GM12878 (cell line): ENCODE data around the gene PSME3IP1. TPM values are rescaled to one million over a fixed set of nuclear protein-coding genes. Genes with fewer than 3 reads are reported as not detected.

Experiments
- ATAC-seq: fragments of 200-7000 bp; cut with Tn5 transposase; 3 replicates; pipeline ENCODE4 v1.9.1; 2020; ENCODE audit warnings: mild to moderate bottlenecking, moderate library complexity
- BruUV-seq: library from RNA; stranded (reverse); fragments of 400-500 nt; replicated peaks from 2 replicates; lab custom pipeline; 2021; lab: Mats Ljungman, UMichigan
- CTCF ChIA-PET: fragments of 300-600 bp; sonication (Branson Sonifier 250); formaldehyde crosslinking; extraction: SDS; loops from one replicate; lab custom pipeline; 2021; ENCODE audit warnings: inconsistent platforms; lab: Yijun Ruan, JAX
- POLR2A ChIA-PET: fragments of 350-600 bp; formaldehyde crosslinking; extraction: SDS; loops from one replicate; lab custom pipeline; 2021; ENCODE audit warnings: inconsistent platforms; lab: Charles Lee
- RAD21 ChIA-PET: fragments of 300-600 bp; sonication (Branson Sonifier 250); formaldehyde crosslinking; loops from one replicate; lab custom pipeline; 2023; ENCODE audit warnings: antibody characterized with exemption; ENCODE audit not compliant: unreplicated experiment; lab: Charles Lee
- SMC1A ChIA-PET: fragments of 300-600 bp; sonication (Branson Sonifier 250); formaldehyde crosslinking; loops from one replicate; lab custom pipeline; 2023; ENCODE audit not compliant: unreplicated experiment, uncharacterized antibody; lab: Charles Lee
- DNase-seq: peaks from one replicate; pipeline ENCODE4 v3.0.0-alpha.2; 2011; ENCODE audit warnings: low read depth, low spot score
- FAIRE-seq: peaks from 3 replicates; lab custom pipeline; 2011; peaks lifted over from hg19 to GRCh38; lab: Jason Lieb, UNC
- H2AFZ ChIP-seq: 2 replicates; pipeline ENCODE4 v1.6.0; 2011; ENCODE audit warnings: low read depth, low read length, control low read depth; ENCODE audit not compliant: control insufficient read depth
- H3K27ac ChIP-seq: 2 replicates; pipeline ENCODE4 v1.5.1; 2011; ENCODE audit warnings: control low read depth; ENCODE audit not compliant: control insufficient read depth, insufficient read depth
- H3K27me3 ChIP-seq, 2 experiments: replicated peaks in 1 of 2; 2 replicates each; pipeline versions ENCODE4 v1.6.0 to v1.6.1; 2011; ENCODE audit warnings: low read length in 1 of 2; ENCODE audit not compliant: control insufficient read depth in 2 of 2, insufficient read depth in 2 of 2
- H3K36me3 ChIP-seq, 2 experiments: 2 replicates each; pipeline ENCODE4 v1.5.1; 2011; ENCODE audit warnings: low read length in 1 of 2; ENCODE audit not compliant: control insufficient read depth in 2 of 2, insufficient read depth in 2 of 2
- H3K4me1 ChIP-seq: 2 replicates; pipeline ENCODE4 v1.6.1; 2011; ENCODE audit warnings: mild to moderate bottlenecking, low read length, moderate library complexity, mixed read lengths; ENCODE audit not compliant: control insufficient read depth, insufficient read depth
- H3K4me2 ChIP-seq: 2 replicates; pipeline ENCODE4 v1.6.0; 2011; ENCODE audit warnings: control low read depth; ENCODE audit not compliant: control insufficient read depth, insufficient read depth
- H3K4me3 ChIP-seq: fragments of 200-600 bp; sonication (generic); 2 replicates; pipeline ENCODE4 v1.5.1; 2016
- H3K79me2 ChIP-seq: 2 replicates; pipeline ENCODE4 v1.6.0; 2011; ENCODE audit warnings: low read length; ENCODE audit not compliant: control insufficient read depth, insufficient read depth
- H3K9ac ChIP-seq: 2 replicates; pipeline ENCODE4 v1.8.0; 2011; ENCODE audit warnings: low read length, control low read depth, mixed read lengths; ENCODE audit not compliant: control insufficient read depth, insufficient read depth
- H3K9me3 ChIP-seq: replicated peaks from 3 replicates; pipeline ENCODE4 v1.5.1; 2011; ENCODE audit warnings: mild to moderate bottlenecking, low read length; ENCODE audit not compliant: control insufficient read depth, insufficient read depth
- H4K20me1 ChIP-seq: 2 replicates; pipeline ENCODE4 v1.6.0; 2011; ENCODE audit not compliant: control insufficient read depth, insufficient read depth
- BCL3 ChIP-seq: IDR thresholded peaks from 2 replicates; pipeline ENCODE4 v1.6.1; 2011; ENCODE audit warnings: borderline replicate concordance, low read depth, mild to moderate bottlenecking, moderate library complexity, low read length; ENCODE audit not compliant: insufficient read depth, poor library complexity, severe bottlenecking
- EZH2 ChIP-seq: IDR thresholded peaks from 2 replicates; pipeline ENCODE4 v1.6.1; 2012; ENCODE audit warnings: low read depth, mild to moderate bottlenecking, control low read depth, inconsistent platforms, low read length, borderline replicate concordance; ENCODE audit not compliant: control insufficient read depth
- GABPA ChIP-seq: IDR thresholded peaks from 2 replicates; pipeline ENCODE4 v1.6.1; 2014; ENCODE audit warnings: antibody characterized with exemption, low read depth, mild to moderate bottlenecking, inconsistent platforms
- JUNB ChIP-seq: IDR thresholded peaks from 2 replicates; pipeline ENCODE4 v1.6.1; 2016; ENCODE audit warnings: antibody characterized with exemption, mild to moderate bottlenecking
- NFIC ChIP-seq: IDR thresholded peaks from 2 replicates; pipeline ENCODE4 v1.6.1; 2012; ENCODE audit warnings: low read depth, mild to moderate bottlenecking, inconsistent platforms, low read length, moderate library complexity
- NRF1 ChIP-seq: conservative IDR thresholded peaks from 2 replicates; pipeline ENCODE4 v1.6.1; 2011; ENCODE audit warnings: mild to moderate bottlenecking, low read depth, low read length, improper control_type of control experiment
- RAD21 ChIP-seq: IDR thresholded peaks from 2 replicates; pipeline ENCODE4 v1.6.1; 2011; ENCODE audit warnings: mild to moderate bottlenecking, low read depth, low read length, moderate library complexity; ENCODE audit not compliant: insufficient read depth
- RELA ChIP-seq: fragments of 450-650 bp; IDR thresholded peaks from 2 replicates; pipeline ENCODE4 v1.8.0; 2014; ENCODE audit warnings: borderline replicate concordance; ENCODE audit not compliant: partially characterized antibody
- SIX5 ChIP-seq: IDR thresholded peaks from 2 replicates; pipeline ENCODE4 v1.6.1; 2011; ENCODE audit warnings: mild to moderate bottlenecking, low read depth, low read length, moderate library complexity; ENCODE audit not compliant: severe bottlenecking
- WGBS: methylation state at CpG from one replicate; pipeline ENCODE4 v1.1.6; 2016; ENCODE audit warnings: low lambda C conversion rate; ENCODE audit not compliant: insufficient replicate concordance, insufficient coverage; ENCODE audit errors: missing lambda C conversion rate; 5-methylcytosine and 5-hydroxymethylcytosine counted together
- in situ Hi-C: fragments of 300-500 bp; cut with MboI; formaldehyde crosslinking; loops from 9 replicates; pipeline ENCODE4 v1.14.3; 2018; ENCODE audit warnings: mixed read lengths
- intact Hi-C: fragments of 100-400 bp; cut with micrococcal nuclease; formaldehyde crosslinking; loops from one replicate; pipeline ENCODE4 v1.14.2; 2022; ENCODE audit not compliant: unreplicated experiment
- polyA plus RNA-seq, 11 experiments: library from polyadenylated mRNA; depleted of rRNA in 4 of 11; unstranded in 6 of 11; stranded (reverse) in 5 of 11; fragments of >200 nt; fragmentation: Nextera tagmentation in 4 of 11; fragmentation: Illumina TruSeq in 1 of 11; extraction: Ambion mirVana in 4 of 11; extraction: Trizol in 1 of 11; gene quantifications; 1 replicate in 1 of 11; 2 replicates in 10 of 11; pipeline versions ENCODE4 v1.2.1 to v1.2.3, GENCODE V29; 2011 to 2016; ENCODE audit warnings: inconsistent platforms in 2 of 11, missing spikeins in 2 of 11, low read depth in 1 of 11
- total RNA-seq, 4 experiments: library from RNA; depleted of rRNA in 3 of 4; stranded (reverse); fragments of >200 nt in 3 of 4; fragmentation: Illumina TruSeq in 1 of 4; extraction: Trizol in 1 of 4; gene quantifications; 2 replicates each; pipeline versions ENCODE4 v1.2.1 to v1.2.3, GENCODE V29; 2013 to 2021
- TF ChIP-seq, protein P1 (sequence below): IDR thresholded peaks from 2 replicates; pipeline ENCODE4 v1.6.1; 2011; ENCODE audit warnings: low read depth, low read length, improper control_type of control experiment, borderline replicate concordance
- TF ChIP-seq, protein P2 (sequence below): fragments of 450-650 bp; IDR thresholded peaks from 2 replicates; pipeline ENCODE4 v1.6.1; 2014; ENCODE audit warnings: mild to moderate bottlenecking
- TF ChIP-seq, protein P3 (sequence below): IDR thresholded peaks from 2 replicates; pipeline ENCODE4 v1.6.1; 2012; ENCODE audit warnings: low read depth, low read length, improper control_type of control experiment

The PSME3IP1 gene
- total and polyA plus RNA-seq, 10 of the 15 experiments (the other 5 are each of a cell fraction or from before 2014, with no cell fraction given) = 67.9 to 174 (median 111) TPM

DNA sequence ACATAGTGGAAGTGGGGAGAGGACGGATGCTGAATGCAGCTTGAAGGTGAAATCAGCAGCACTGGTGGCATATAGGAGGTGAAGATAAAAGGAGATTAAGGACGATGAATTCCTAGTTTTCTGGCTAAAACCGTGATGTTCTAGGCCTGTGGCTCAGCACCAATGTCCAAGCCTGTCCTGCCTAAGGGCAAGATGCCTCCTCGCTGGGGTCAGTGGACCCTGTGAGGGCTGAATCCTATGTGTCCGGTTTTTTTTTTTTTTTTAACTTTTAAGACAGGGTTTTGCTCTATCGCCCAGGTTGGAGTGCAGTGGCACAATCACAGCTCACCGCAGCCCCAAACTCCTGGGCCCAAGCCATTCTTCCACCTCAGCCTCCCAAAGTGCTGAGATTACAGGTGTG lies 80.7 kb downstream of the PSME3IP1 start:
- TF ChIP-seq, protein P1, sequence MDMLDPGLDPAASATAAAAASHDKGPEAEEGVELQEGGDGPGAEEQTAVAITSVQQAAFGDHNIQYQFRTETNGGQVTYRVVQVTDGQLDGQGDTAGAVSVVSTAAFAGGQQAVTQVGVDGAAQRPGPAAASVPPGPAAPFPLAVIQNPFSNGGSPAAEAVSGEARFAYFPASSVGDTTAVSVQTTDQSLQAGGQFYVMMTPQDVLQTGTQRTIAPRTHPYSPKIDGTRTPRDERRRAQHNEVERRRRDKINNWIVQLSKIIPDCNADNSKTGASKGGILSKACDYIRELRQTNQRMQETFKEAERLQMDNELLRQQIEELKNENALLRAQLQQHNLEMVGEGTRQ = no peak
- TF ChIP-seq, protein P2, sequence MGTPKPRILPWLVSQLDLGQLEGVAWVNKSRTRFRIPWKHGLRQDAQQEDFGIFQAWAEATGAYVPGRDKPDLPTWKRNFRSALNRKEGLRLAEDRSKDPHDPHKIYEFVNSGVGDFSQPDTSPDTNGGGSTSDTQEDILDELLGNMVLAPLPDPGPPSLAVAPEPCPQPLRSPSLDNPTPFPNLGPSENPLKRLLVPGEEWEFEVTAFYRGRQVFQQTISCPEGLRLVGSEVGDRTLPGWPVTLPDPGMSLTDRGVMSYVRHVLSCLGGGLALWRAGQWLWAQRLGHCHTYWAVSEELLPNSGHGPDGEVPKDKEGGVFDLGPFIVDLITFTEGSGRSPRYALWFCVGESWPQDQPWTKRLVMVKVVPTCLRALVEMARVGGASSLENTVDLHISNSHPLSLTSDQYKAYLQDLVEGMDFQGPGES = no peak
- no peak for TF ChIP-seq EZH2
- no peak for TF ChIP-seq BCL3
- no peak for TF ChIP-seq NFIC
- TF ChIP-seq GABPA = no peak
- TF ChIP-seq RELA = no peak
- no peak for TF ChIP-seq SIX5
- TF ChIP-seq, protein P3, sequence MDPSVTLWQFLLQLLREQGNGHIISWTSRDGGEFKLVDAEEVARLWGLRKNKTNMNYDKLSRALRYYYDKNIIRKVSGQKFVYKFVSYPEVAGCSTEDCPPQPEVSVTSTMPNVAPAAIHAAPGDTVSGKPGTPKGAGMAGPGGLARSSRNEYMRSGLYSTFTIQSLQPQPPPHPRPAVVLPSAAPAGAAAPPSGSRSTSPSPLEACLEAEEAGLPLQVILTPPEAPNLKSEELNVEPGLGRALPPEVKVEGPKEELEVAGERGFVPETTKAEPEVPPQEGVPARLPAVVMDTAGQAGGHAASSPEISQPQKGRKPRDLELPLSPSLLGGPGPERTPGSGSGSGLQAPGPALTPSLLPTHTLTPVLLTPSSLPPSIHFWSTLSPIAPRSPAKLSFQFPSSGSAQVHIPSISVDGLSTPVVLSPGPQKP = no peak
- TF ChIP-seq RAD21 = no peak
- TF ChIP-seq JUNB = no peak
- no peak for TF ChIP-seq NRF1
- CTCF ChIA-PET = interaction anchor here (0.9 to 2.7 kb wide), 2 partner anchors 12 to 62 kb away, joined by 3 to 15 read pairs; partner anchors contain the start of gene CPNE2
- H3K36me3 ChIP-seq = no peaks in the 10 kb centered on the region
- in situ Hi-C loops = no loop called here
- intact Hi-C loops = no loop called here
- no peak overlapping the region for H3K9ac ChIP-seq
- no peaks in the 10 kb centered on the region for H3K79me2 ChIP-seq
- FAIRE-seq = no peak
- H3K4me2 ChIP-seq = no peak overlapping the region
- WGBS = 63% methylated on average over 6 of the region's 7 CpGs
- H3K4me3 ChIP-seq = no peak overlapping the region
- SMC1A ChIA-PET = interaction anchor here (1.1 kb wide), 1 partner anchor 10 kb away, joined by 3 read pairs; no protein-coding TSS in a partner anchor
- H3K9me3 ChIP-seq = no peaks in the 10 kb centered on the region
- POLR2A ChIA-PET = interaction anchor here (0.6 to 1.1 kb wide), 2 partner anchors 43 to 82 kb away, joined by 3 read pairs; no protein-coding TSS in a partner anchor
- H2AFZ ChIP-seq = no peak overlapping the region
- no peak overlapping the region for H3K27ac ChIP-seq
- RAD21 ChIA-PET = no interaction called here
- no peak for ATAC-seq
- H3K27me3 ChIP-seq = no peaks in the 10 kb centered on the region
- peaks cover 12% of the 10 kb centered on the region for H3K4me1 ChIP-seq
- no TSS peak for BruUV-seq
- DNase-seq = no peak
- no peaks in the 10 kb centered on the region for H4K20me1 ChIP-seq
